DMS153 treated with DMSO at 0.1 percent for 48 hours (cell line): ENCODE data around the gene UBR2.
"Not testable (repeated sequence)": the region's sequence is repeated elsewhere in the genome, so short reads cannot be mapped to it uniquely, and the experiment has no call there.

Source experiments
- DNase-seq: peaks from one replicate; lab custom pipeline; 2025; ENCODE audit not compliant: unreplicated experiment; lab: John Stamatoyannopoulos, UW

The UBR2 gene

DNA sequence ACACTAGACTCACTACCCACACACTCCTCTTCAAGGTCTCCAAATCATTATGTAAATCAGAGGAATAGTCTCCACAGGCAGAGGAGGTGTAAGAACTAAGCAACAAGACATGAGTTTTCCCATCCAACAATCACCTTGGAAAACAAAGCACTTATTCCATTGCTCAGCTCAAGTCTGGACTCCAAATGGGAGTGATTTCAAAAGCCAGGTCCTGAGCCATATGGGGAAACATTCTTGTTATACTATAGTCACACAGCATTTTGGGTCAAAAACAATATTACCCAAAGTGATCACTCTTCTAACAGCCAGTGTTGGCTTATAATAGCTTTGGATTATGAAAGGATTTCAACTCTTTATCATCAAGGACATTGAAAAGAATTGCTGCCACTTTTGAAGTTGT lies 162.2 kb downstream of the UBR2 start:
- DNase-seq, result no peak

DNA sequence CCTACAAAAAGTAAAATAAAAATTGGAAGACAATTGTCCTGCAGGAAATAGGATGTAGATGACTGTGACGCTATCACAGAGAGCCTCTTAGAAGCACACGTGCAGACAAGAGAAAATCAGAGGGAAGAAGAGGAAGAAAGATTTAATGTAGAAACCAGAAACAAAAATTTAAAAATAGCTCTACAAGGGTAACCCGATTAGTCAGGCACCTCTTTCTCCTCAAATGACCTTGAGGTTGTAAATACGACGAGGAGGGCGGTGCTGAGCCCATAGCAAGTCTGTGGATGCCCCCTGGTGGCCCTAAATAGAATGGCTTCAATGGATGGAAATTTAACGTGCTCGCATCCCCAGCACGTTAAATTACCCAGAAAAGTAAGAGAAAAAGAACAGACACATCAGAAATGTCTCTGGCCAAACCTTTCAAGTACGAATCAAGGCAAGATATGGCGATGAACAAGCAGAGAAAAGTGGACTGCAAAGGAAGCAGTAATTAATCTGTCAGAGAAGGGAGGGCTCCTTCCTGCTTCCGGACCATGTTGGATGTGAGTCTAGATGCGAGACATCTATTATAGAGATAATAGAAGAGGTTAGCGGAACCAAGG lies 162.8 kb downstream of the UBR2 start:
- peak; percentile 65 for DNase-seq

DNA sequence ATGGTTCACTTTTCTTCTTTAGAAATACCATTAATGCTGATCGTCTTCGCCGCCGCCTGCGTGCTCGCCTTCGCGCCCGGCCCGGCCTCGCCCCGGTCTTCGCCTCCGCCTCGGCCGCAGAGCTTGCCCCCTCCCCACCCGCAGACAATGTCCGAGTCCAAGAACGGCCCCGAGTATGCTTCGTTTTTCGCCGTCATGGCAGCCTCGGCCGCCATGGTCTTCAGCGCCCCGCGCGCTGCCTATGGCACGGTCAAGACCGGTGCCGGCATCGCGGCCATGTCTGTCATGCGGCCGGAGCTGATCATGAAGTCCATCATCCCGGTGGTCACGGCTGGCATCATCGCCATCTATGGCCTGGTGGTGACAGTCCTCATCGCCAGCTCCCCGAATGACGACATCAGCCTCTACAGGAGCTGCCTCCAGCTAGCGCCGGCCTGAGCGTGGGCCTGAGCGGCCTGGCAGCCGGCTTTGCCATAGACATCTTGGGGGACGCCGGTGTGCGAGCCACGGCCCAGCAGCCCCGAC lies 163.3 kb downstream of the UBR2 start:
- no peak for DNase-seq

- no peak for DNase-seq
Measured at GRCh38 chr6:42727627-42728026, 163.8 kb downstream of the UBR2 start.

GRCh38 chr6:42729731-42730130 lies 165.9 kb downstream of the UBR2 start:
- DNase-seq, result no peak

GRCh38 chr6:42733867-42734481 lies 170.1 kb downstream of the UBR2 start:
- DNase-seq, result not testable (repeated sequence)

GRCh38 chr6:42735976-42736375 lies 172.1 kb downstream of the UBR2 start:
- no peak for DNase-seq

DNA sequence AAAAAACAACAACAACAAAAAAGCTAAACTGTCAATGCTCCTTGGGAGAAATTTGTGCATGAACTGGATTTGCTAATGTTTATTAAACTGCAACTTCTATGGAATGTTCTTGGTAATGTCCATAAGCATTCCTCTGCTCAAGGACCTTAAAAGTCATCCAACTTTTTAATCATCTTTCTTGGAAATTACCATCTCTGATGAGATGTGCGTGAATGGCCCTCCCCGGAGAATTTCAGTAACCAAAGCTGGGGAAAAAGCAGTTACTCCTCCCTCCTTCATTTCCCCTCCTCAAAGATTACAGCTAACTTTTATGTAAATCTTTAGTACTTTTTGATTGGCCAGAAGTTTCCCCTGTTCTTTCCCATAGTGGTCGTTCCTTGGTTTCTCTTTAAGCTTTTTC lies 176.9 kb downstream of the UBR2 start:
- DNase-seq, result no peak

DNA sequence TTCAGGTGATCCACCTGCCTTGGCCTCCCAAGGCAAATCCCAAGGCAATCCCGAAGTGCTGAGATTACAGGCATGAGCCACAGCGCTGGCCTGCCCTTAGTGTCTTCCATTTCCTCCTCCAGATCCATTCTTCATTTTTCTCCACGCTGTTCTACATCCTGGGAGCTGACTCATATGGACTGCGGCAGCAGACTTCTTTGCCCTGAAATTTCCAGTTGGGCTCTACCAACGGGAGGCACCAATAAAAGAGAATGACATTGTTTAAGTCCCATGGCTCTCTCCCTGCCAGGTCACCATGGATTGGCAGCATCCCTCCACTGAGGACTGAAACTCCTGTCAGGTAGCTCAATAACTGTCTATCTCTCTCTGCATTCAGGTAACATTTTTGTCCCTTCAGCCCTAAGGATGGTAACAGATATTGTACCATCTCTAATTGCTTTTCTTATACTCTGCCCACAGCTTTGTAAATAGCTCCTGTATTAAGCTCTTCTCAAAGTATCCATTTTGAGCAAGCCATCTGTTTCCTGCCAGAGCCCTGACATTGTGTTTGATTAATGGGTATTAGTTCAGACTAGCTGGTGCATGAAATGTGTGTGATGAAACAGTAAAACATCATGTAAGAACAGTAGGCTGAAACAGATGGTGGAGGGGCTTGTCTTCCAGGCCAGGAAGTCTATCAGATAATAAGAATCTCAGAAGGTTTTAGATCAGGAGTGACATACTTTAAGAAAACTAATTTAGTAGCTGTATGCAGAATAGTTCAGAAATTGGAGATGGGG lies 178.5 kb downstream of the UBR2 start:
- peak; percentile 71 for DNase-seq
